Right atrium auricular region (tissue), 2 donors: ENCODE data around the gene PSMB11. TPM values are rescaled to one million over a fixed set of nuclear protein-coding genes. Genes with fewer than 3 reads are reported as not detected.

Source experiments
- DNase-seq: peaks from one replicate; pipeline ENCODE4 v3.0.0-alpha.2; 2019; ENCODE audit warnings: low spot score
- H3K27ac ChIP-seq, 2 donors: fragments of 200-600 bp; sonication (generic); 1 replicate in 1 of 2; 2 replicates in 1 of 2; pipeline ENCODE4 v1.5.1; 2016 to 2019
- H3K27me3 ChIP-seq, 2 donors: fragments of 200-600 bp; sonication (generic); one replicate each; pipeline versions ENCODE4 v1.5.1 to v1.6.0; 2017 to 2019
- H3K36me3 ChIP-seq: fragments of 200-600 bp; sonication (generic); one replicate; pipeline ENCODE4 v1.5.1; 2016
- H3K4me1 ChIP-seq, 2 donors: fragments of 200-600 bp; sonication (generic); one replicate each; pipeline versions ENCODE4 v1.5.1 to v1.6.0; 2017 to 2019
- H3K4me3 ChIP-seq, 2 donors: fragments of 200-600 bp; sonication (generic); 1 replicate in 1 of 2; 2 replicates in 1 of 2; pipeline ENCODE4 v1.5.1; 2017 to 2019; ENCODE audit warnings: mild to moderate bottlenecking in 1 of 2, moderate library complexity in 1 of 2
- H3K9me3 ChIP-seq, 2 donors: fragments of 200-600 bp; sonication (generic); one replicate each; pipeline ENCODE4 v1.5.1; 2019
- total RNA-seq, 2 donors: library from RNA; depleted of rRNA; stranded (reverse); fragments of >200 nt; gene quantifications; one replicate each; pipeline ENCODE4 v1.1.0, GENCODE V29; 2016
- TF ChIP-seq, protein P1 (sequence below), 2 donors: fragments of 200-600 bp; sonication (generic); IDR thresholded peaks; one replicate each; pipeline ENCODE4 v1.5.1; 2019; ENCODE audit warnings: antibody characterized with exemption in 2 of 2

The PSMB11 gene
- total RNA-seq, 2 donors from 2014 or later = not detected

DNA sequence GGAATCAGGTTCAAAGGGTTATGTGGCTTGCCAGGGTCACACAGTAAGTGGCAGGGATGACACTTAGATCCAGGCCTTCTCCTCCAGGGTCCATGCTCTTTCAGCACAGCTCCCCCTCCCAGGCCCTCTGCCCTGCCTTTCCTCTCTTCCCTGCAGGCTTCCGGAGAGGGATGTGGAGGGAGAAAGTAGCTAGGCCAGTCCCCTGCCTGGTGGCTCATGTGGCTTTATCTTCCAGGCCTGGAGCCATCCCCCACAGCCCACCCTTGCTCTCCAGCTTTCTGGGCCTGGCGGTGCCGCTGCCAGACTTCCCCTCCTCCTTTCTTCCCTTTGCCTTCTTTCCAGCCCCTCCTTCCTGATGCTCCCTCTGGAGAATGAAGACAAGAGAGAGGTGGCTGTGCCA, 1.7 kb downstream of the PSMB11 start:
- Histone ChIP-seq H3K36me3 (no peaks in the 10 kb centered on the region), H3K27ac (no peak overlapping the region), H3K9me3 (no peaks in the 10 kb centered on the region), H3K4me3 (no peak overlapping the region), H3K4me1 (peaks cover 0 to 9% of the 10 kb centered on the region in 2 donors), H3K27me3 (no peaks in the 10 kb centered on the region)
- DNase-seq = no peak
- TF ChIP-seq, protein P1, sequence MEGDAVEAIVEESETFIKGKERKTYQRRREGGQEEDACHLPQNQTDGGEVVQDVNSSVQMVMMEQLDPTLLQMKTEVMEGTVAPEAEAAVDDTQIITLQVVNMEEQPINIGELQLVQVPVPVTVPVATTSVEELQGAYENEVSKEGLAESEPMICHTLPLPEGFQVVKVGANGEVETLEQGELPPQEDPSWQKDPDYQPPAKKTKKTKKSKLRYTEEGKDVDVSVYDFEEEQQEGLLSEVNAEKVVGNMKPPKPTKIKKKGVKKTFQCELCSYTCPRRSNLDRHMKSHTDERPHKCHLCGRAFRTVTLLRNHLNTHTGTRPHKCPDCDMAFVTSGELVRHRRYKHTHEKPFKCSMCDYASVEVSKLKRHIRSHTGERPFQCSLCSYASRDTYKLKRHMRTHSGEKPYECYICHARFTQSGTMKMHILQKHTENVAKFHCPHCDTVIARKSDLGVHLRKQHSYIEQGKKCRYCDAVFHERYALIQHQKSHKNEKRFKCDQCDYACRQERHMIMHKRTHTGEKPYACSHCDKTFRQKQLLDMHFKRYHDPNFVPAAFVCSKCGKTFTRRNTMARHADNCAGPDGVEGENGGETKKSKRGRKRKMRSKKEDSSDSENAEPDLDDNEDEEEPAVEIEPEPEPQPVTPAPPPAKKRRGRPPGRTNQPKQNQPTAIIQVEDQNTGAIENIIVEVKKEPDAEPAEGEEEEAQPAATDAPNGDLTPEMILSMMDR (IDR thresholded peaks at IDR 0.05) = no peak

DNA sequence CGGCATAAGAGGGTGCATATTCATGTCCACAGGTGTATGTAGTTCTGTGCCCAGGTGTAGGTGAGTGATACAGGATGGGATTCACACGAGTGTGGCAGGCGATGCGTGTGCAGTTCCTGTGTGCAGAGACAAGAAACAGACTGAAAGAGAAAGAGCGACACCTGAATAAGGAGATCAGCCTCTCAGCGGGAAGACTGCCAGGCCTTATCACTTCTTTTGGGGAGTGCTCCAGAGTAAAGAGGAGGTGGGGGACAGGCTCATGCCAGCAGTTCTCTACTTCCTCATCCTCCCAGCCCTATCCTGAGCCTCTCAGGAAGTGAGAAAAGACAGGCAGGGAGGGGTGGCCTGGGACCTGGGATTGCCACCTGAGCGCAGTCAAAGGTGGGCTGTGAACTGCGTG, 2.8 kb downstream of the PSMB11 start:
- no peaks in the 10 kb centered on the region for H3K9me3 ChIP-seq
- no peaks in the 10 kb centered on the region for H3K36me3 ChIP-seq
- no peaks in the 10 kb centered on the region for H3K27me3 ChIP-seq
- peak overlapping the region in 1 of 2 donors; percentile 35 for H3K27ac ChIP-seq
- DNase-seq = no peak
- TF ChIP-seq, protein P1 (IDR thresholded peaks at IDR 0.05) = no peak
- H3K4me1 ChIP-seq = peaks cover 0 to 9% of the 10 kb centered on the region in 2 donors
- no peak overlapping the region for H3K4me3 ChIP-seq

GRCh38 chr14:23045419-23046357, 3.7 kb downstream of the PSMB11 start:
- Histone ChIP-seq H3K36me3 (no peaks in the 10 kb centered on the region), H3K27ac (peak overlapping the region in 1 of 2 donors; percentile 35), H3K9me3 (no peaks in the 10 kb centered on the region), H3K27me3 (no peaks in the 10 kb centered on the region), H3K4me1 (peaks cover 0 to 9% of the 10 kb centered on the region in 2 donors), H3K4me3 (no peak overlapping the region)
- DNase-seq = no peak
- TF ChIP-seq, protein P1 (IDR thresholded peaks at IDR 0.05) = no peak

GRCh38 chr14:23047034-23047634, 5.1 kb downstream of the PSMB11 start:
- Histone ChIP-seq H3K27me3 (no peaks in the 10 kb centered on the region), H3K9me3 (no peaks in the 10 kb centered on the region), H3K36me3 (no peaks in the 10 kb centered on the region), H3K4me3 (no peak overlapping the region), H3K27ac (peak overlapping the region; percentile 16 to 35), H3K4me1 (peaks cover 0 to 9% of the 10 kb centered on the region in 2 donors)
- no peak for DNase-seq
- TF ChIP-seq, protein P1 (IDR thresholded peaks at IDR 0.05) = no peak

DNA sequence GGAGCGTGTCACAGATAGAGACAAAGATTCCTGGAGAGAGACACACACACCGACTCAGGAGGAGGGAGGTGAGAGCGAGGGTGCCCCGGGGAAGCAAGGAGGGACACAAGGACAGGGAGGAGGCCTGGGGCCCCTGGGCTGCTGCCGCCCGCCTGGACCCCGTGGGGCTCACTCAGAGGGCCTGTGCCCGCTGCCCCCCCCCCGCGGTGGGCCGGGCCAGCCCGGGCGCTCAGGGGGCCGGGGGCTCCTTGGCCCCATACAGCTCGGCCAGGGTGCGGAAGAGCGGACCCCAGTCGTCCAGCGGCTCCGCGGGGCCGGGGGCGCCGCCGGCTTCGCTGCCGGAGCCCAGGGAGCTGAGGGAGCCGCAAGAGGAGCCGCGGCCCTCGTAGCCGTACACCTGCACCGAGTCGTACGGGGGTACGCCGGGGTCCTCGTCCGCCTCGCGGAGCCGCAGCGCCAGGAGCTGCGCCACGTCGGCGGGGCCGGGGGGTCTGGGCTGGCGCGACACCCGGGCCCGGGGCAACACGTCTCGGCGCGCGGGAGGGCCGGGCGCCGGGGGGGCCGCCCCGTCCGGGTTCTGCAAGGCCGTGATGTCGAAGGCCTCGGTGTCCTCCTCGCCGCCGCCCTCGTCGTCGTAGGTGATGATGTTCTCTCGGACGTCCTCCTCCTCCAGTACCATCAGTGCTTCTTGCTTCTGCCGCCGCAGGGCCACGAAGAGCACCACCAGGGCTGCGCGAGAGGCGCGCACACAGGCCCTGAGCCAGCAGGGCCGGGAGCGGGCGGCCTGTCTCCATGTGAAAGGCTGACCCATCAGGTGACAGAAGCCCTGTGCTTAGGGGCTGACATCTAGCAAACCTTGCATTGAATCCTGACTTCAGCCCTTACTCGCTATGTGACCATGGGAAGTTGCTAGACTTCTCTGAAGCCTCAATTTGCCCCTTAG, 6.0 kb downstream of the PSMB11 start:
- no peaks in the 10 kb centered on the region for H3K36me3 ChIP-seq
- H3K9me3 ChIP-seq = no peaks in the 10 kb centered on the region
- H3K4me1 ChIP-seq = peaks cover 0 to 9% of the 10 kb centered on the region in 2 donors
- H3K27ac ChIP-seq = peak overlapping the region in 1 of 2 donors; percentile 16
- no peak overlapping the region for H3K4me3 ChIP-seq
- H3K27me3 ChIP-seq = no peaks in the 10 kb centered on the region
- DNase-seq = no peak
- TF ChIP-seq, protein P1 (IDR thresholded peaks at IDR 0.05) = no peak
